ENCODE measurements around the gene ITLN2. TPM values are rescaled to one million over a fixed set of nuclear protein-coding genes. Genes with fewer than 3 reads are reported as not detected.
"Not testable (repeated sequence)": the region's sequence is repeated elsewhere in the genome, so short reads cannot be mapped to it uniquely, and the experiment has no call there.

ITLN2 gene
- total RNA-seq, 6 donors from 2014 or later: 21.4 to 63.8 (median 38.8) TPM

GRCh38 chr1:160997323-160998038, 42.9 kb upstream of the ITLN2 start:
- DNase-seq (peak in 1 of 2 donors; percentile 85), ATAC-seq (ENCODE audit: low FRiP score in 2 of 2) (peak; percentile 84 to 87)
- 65 to 100% methylated on average over 1 of the region's 1 CpG for WGBS, 2 donors
- H3K27ac ChIP-seq: peak overlapping the region; percentile 66 to 89 (median 76)
- no peak overlapping the region for H3K4me3 ChIP-seq
- peaks cover 26 to 57% (median 32%) of the 10 kb centered on the region in 4 donors for H3K36me3 ChIP-seq
- peak in 1 of 4 donors; percentile 72 for TF ChIP-seq EP300 (IDR thresholded peaks at IDR 0.05)
- TF ChIP-seq POLR2A (IDR thresholded peaks at IDR 0.05): no peak
- peak; percentile 62 to 84 (median 76) for TF ChIP-seq CTCF (IDR thresholded peaks at IDR 0.05)
- peak; percentile 57 to 83 for TF ChIP-seq POLR2AphosphoS5 (IDR thresholded peaks at IDR 0.05)
- H3K27me3 ChIP-seq: no peaks in the 10 kb centered on the region
- no peaks in the 10 kb centered on the region for H3K9me3 ChIP-seq
- H3K4me1 ChIP-seq: peaks cover 12 to 23% (median 20%) of the 10 kb centered on the region in 4 donors

- DNase-seq: no peak
- Histone ChIP-seq H3K27me3 (no peaks in the 10 kb centered on the region), H3K4me3 (no peak overlapping the region), H3K4me1 (peaks cover 5 to 16% (median 10%) of the 10 kb centered on the region in 4 donors), H3K36me3 (peaks cover 26 to 53% (median 30%) of the 10 kb centered on the region in 4 donors), H3K27ac (peak overlapping the region in 1 of 4 donors; percentile 89), H3K9me3 (no peaks in the 10 kb centered on the region)
- TF ChIP-seq POLR2A (IDR thresholded peaks at IDR 0.05) (no peak), CTCF (IDR thresholded peaks at IDR 0.05) (no peak), EP300 (IDR thresholded peaks at IDR 0.05) (no peak), POLR2AphosphoS5 (IDR thresholded peaks at IDR 0.05) (no peak)
- no peak for ATAC-seq (ENCODE audit: low FRiP score in 2 of 2)
- 87 to 91% methylated on average over 3 of the region's 3 CpGs for WGBS, 2 donors
Observed at GRCh38 chr1:160996178-160996577, 41.6 kb upstream of the ITLN2 start.

GRCh38 chr1:160993544-160994193, 39.1 kb upstream of the ITLN2 start:
- Histone ChIP-seq H3K4me1 (peaks cover 5 to 22% (median 12%) of the 10 kb centered on the region in 4 donors), H3K4me3 (no peak overlapping the region), H3K36me3 (peaks cover 3 to 28% (median 7%) of the 10 kb centered on the region in 4 donors), H3K27me3 (no peaks in the 10 kb centered on the region), H3K27ac (peak overlapping the region in 1 of 4 donors; percentile 1), H3K9me3 (no peaks in the 10 kb centered on the region)
- ATAC-seq (ENCODE audit: low FRiP score in 2 of 2) (peak; percentile 54 to 70), DNase-seq (no peak)
- 77 to 80% methylated on average over 14 of the region's 14 CpGs for WGBS, 2 donors
- TF ChIP-seq POLR2AphosphoS5 (IDR thresholded peaks at IDR 0.05) (no peak), CTCF (IDR thresholded peaks at IDR 0.05) (peak in 3 of 6 experiments; percentile 28 to 58 (median 28)), EP300 (IDR thresholded peaks at IDR 0.05) (no peak)

- H3K4me1 ChIP-seq: peaks cover 0 to 12% (median 3%) of the 10 kb centered on the region in 4 donors
- DNase-seq: not testable (repeated sequence)
- WGBS, 2 donors: 83 to 88% methylated on average over 4 of the region's 4 CpGs
Observed at GRCh38 chr1:160992036-160992435, 37.4 kb upstream of the ITLN2 start.

GRCh38 chr1:160987359-160988050, 32.9 kb upstream of the ITLN2 start:
- DNase-seq: no peak
- no peak overlapping the region for H3K27ac ChIP-seq
- WGBS, 2 donors: 80 to 86% methylated on average over 8 of the region's 8 CpGs
- H3K9me3 ChIP-seq: no peaks in the 10 kb centered on the region
- TF ChIP-seq POLR2A (IDR thresholded peaks at IDR 0.05): no peak
- no peak for ATAC-seq (ENCODE audit: low FRiP score in 2 of 2)
- peaks cover 0 to 12% (median under 1%) of the 10 kb centered on the region in 4 donors for H3K4me1 ChIP-seq
- H3K36me3 ChIP-seq: no peaks in the 10 kb centered on the region
- H3K27me3 ChIP-seq: no peaks in the 10 kb centered on the region
- H3K4me3 ChIP-seq: no peak overlapping the region

More at GRCh38 chr1:160992036-160992435, 37.4 kb upstream of the ITLN2 start:
- H3K9me3 ChIP-seq; H3K27ac ChIP-seq; H3K27me3 ChIP-seq; ATAC-seq (ENCODE audit: low FRiP score in 2 of 2); H3K4me3 ChIP-seq: not testable (repeated sequence)
- H3K36me3 ChIP-seq: peaks cover 0 to 16% (median 0%) of the 10 kb centered on the region in 4 donors

All from upper lobe of left lung (tissue), 6 donors.